Stimulated activated CD8-positive, alpha-beta memory T cell treated with anti-CD3 and anti-CD28 coated beads, Interleukin-2, amount 100 ng/mL, for 48 hours (primary cell): ENCODE measurements around the gene ITIH3.
"Not testable (repeated sequence)": the region's sequence is repeated elsewhere in the genome, so short reads cannot be mapped to it uniquely, and the experiment has no call there.

Experiments
- DNase-seq, 2 donors: peaks; one replicate each; pipeline ENCODE4 v3.0.0-alpha.2; 2020; ENCODE audit warnings: low read depth in 2 of 2

ITIH3 gene, protein sequence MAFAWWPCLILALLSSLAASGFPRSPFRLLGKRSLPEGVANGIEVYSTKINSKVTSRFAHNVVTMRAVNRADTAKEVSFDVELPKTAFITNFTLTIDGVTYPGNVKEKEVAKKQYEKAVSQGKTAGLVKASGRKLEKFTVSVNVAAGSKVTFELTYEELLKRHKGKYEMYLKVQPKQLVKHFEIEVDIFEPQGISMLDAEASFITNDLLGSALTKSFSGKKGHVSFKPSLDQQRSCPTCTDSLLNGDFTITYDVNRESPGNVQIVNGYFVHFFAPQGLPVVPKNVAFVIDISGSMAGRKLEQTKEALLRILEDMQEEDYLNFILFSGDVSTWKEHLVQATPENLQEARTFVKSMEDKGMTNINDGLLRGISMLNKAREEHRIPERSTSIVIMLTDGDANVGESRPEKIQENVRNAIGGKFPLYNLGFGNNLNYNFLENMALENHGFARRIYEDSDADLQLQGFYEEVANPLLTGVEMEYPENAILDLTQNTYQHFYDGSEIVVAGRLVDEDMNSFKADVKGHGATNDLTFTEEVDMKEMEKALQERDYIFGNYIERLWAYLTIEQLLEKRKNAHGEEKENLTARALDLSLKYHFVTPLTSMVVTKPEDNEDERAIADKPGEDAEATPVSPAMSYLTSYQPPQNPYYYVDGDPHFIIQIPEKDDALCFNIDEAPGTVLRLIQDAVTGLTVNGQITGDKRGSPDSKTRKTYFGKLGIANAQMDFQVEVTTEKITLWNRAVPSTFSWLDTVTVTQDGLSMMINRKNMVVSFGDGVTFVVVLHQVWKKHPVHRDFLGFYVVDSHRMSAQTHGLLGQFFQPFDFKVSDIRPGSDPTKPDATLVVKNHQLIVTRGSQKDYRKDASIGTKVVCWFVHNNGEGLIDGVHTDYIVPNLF

GRCh38 chr3:52794612-52795099 is at the start of gene ITIH3:
TSS of gene ITIH3 (plus strand) at chr3:52794796. CDS start at chr3:52794804, 8 bp downstream.
- DNase-seq: no peak

GRCh38 chr3:52752045-52752660 is 42.4 kb upstream of the ITIH3 start:
- DNase-seq: no peak

- DNase-seq: no peak
These were observed 40.2 kb upstream of the ITIH3 start for GRCh38 chr3:52754373-52754772.

- DNase-seq: no peak
These were observed 38.5 kb upstream of the ITIH3 start for GRCh38 chr3:52756141-52756540.

DNA sequence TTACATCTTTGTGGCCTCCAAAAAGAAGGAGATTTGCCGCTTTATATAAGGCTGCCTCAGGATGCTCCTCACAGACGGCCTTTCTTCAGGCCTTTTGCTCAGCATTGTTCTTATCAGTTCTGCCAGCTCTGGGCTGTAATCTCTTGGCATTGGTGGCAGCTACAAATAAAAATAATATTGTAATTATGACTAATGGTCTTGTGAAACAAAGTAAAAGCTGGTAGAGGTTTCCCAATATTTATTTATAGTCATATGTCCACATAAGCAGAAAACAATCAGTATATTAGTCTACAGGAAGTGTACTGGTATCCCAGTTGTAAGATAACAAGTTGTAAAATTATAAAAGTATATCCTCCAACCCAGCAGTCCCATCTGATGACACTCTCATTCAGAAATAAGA is 31.1 kb upstream of the ITIH3 start:
- no peak for DNase-seq

DNA sequence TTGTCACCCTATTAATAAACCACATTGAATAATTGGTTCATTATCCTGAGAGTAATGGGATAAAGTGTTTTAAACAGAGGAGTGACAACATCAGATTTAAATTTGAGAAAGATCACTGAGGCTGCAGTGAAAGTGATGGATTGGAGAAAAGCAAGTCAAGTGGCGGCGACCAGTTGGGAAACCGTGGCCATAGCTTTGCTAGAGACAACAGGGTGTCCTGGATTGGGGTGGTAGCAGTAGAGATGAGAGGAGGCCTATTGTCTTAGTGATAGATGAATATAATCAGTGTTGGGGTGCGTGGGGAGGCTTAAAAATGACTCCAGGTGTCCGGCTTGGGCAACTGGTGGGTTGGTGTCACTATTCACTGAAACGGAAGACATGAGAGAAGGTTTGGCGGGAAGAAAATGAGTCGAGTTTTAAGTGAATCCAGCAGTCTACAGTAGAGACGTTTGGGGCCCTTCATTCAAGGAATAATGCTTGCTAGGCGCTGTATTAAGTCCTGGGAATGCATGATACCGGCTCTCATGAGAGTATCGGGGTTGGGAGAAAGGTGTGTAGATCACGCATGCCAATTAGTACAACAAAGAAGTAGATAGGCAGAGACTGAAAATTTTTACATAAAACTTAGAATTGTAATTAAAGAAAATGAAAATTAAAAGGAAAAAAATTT is 24.7 kb upstream of the ITIH3 start:
- DNase-seq: no peak

- DNase-seq: peak; percentile 84 to 86
These were observed 23.9 kb upstream of the ITIH3 start, which contains the start of gene NEK4 for GRCh38 chr3:52770496-52771333. TSS of gene NEK4 (minus strand) at chr3:52770940. CDS start at chr3:52770746, 194 bp downstream.

DNA sequence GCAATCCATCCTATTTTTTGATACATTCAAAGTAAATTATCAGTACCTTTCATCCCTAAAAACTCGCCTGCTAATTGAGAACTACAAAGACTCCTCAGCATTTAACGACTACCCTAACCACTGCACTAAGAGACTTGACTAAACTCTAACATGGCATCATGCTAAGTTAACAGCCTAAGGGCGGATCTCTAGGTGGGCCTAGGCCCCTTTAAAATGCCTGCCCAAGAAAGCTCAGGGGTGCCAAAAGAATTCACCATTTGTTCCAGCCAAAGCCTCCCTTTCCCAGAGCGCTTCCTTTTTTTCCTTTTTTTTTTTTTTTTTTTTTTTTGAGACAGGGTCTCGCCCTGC is 23.3 kb upstream of the ITIH3 start:
- no peak for DNase-seq

- DNase-seq: no peak
These were observed 22.9 kb upstream of the ITIH3 start for GRCh38 chr3:52771702-52772101.

DNA sequence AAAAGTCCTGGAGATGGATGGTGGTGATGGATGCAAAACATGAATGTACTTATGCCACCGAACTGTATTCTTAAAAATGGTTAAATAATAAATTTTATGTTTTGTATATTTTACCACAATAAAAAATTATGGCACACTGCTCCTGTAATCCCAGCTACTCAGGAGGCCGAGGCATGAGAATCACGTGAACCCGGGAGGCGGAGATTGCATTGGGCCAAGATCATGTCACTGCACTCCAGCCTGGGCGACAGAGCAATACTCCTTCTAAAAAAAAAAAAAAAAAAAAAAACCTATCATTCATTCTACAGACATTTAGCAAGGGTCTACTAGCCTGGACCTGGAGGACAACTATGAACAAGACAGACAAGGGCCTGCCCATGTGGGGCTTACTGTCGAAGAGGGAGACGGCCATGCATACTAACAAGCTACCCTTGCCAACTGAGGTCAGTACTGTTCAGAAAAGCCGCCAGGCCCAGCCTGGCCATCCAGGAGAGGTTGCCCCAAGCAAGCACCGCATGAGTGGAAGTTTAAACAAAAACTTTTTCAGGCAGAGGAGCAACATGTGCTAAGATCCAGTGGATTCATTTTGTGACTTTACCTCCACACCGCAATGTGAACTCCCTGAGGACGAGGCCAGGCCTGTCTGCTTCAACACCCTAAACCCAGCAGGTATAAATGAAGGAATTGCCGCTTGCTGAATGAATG is 21.1 kb upstream of the ITIH3 start:
- no peak for DNase-seq

DNA sequence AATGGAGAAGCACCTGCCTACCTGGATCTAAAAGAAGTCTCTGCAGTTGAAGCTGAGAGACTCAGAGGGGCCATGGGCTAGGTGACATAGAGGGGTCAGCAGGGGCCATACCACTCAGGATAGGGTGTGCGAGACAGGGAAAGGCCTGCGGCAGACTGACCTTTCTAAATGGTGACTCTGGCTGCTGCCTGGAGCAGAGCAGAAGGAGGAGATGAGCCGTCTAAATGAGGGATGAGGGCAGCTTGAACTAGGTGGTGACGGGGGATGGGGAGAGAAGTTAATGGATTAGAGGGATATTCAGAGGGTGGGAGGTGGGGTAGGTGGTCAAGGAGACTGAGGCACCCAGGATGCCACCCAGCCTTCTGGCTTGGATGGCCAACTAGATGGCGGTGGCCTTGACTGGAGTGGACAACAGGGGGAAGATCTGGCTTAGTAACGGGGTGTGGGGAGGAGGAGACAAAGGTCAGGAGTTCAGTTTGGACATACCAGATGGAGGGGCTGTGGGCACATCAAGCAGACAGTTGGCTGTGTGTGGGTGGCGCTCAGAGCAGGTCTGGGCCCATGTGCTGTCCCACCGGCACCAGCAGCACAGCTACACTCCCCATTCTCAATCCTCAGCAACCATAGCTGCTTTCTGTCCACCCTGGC is 20.4 kb upstream of the ITIH3 start:
- DNase-seq: no peak

- no peak for DNase-seq
These were observed 19.4 kb upstream of the ITIH3 start for GRCh38 chr3:52774901-52775864.

GRCh38 chr3:52775877-52776276 is 18.7 kb upstream of the ITIH3 start:
- no peak for DNase-seq

DNA sequence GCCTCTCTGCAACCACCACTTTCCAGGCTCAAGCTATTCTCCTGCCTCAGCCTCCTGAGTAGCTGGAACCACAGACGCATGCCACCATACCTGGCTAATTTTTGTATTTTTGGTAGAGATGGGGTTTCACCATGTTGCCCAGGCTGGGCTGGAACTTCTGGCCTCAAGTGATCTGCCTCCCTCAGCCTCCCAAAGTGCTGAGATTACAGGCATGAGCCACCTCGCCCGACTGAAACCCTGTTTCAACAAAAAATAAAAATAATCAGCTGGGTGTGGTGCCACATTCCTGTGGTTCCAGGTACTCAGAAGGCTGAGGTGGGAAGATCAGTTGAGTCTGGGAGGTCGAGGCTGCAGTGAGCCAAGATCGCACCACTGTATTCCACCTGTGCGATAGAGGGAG is 18.1 kb upstream of the ITIH3 start:
- not testable (repeated sequence) for DNase-seq

- no peak for DNase-seq
These were observed 17.3 kb upstream of the ITIH3 start, which contains the start of gene ITIH1 for GRCh38 chr3:52777127-52777958. TSS of gene ITIH1 (plus strand) at chr3:52777599. CDS start at chr3:52777616, 17 bp downstream.

- no peak for DNase-seq
These were observed 16.4 kb upstream of the ITIH3 start for GRCh38 chr3:52777959-52778805.
